ENCODE data around the gene EDNRB. TPM values are rescaled to one million over a fixed set of nuclear protein-coding genes. Genes with fewer than 3 reads are reported as not detected.

The EDNRB gene
- total RNA-seq, 1 experiment from 2014 or later, result 0.22 TPM

GRCh38 chr13:77896536-77896935, 22.1 kb downstream of the EDNRB start:
- no peaks in the 10 kb centered on the region for H3K9me2 ChIP-seq (ENCODE audit: insufficient read depth)
- H3K4me1 ChIP-seq (ENCODE audit: control insufficient read depth in 1 of 2, insufficient read depth in 2 of 2, low read length in 2 of 2), result no peaks in the 10 kb centered on the region
- no peak overlapping the region for H3K4me2 ChIP-seq (ENCODE audit: low read length)
- H2AFZ ChIP-seq (ENCODE audit: low read depth, low read length, poor library complexity, severe bottlenecking), result no peak overlapping the region
- H3K4me3 ChIP-seq (replicated peaks in 1 of 2; ENCODE audit: low read depth in 1 of 2, low read length in 2 of 2), result no peak overlapping the region
- ChIA-PET POLR2A (no interaction called here), CTCF (no interaction called here), RAD21 (ENCODE audit: low non-redundant PET in 1 of 2, low total read pairs in 2 of 2, uncharacterized antibody in 2 of 2, unreplicated experiment in 2 of 2) (no interaction called here)
- H3K36me3 ChIP-seq (ENCODE audit: control insufficient read depth in 1 of 2, insufficient read depth in 2 of 2, low read length in 2 of 2), result no peaks in the 10 kb centered on the region
- no peaks in the 10 kb centered on the region for H3K27me3 ChIP-seq (ENCODE audit: insufficient read depth, low read length)
- H3K9me3 ChIP-seq (ENCODE audit: control insufficient read depth in 1 of 2, insufficient read depth in 1 of 2, low read depth in 1 of 2, low read length in 2 of 2), result peaks cover 0 to 7% of the 10 kb centered on the region in 2 experiments; a peak in 3 of 4 replicates
- DNase-seq (ENCODE audit: low read depth, low spot score), result no peak
- H4K20me1 ChIP-seq (ENCODE audit: insufficient read depth), result no peaks in the 10 kb centered on the region
- H3K9ac ChIP-seq (ENCODE audit: low read length), result no peak overlapping the region
- H3K79me2 ChIP-seq (ENCODE audit: insufficient read depth, low read length), result no peaks in the 10 kb centered on the region
- no peak overlapping the region for H3K27ac ChIP-seq (ENCODE audit: low read depth, low read length)
- BruUV-seq (replicated peaks), result no TSS peak
- ATAC-seq, result no peak
- intact Hi-C loops (cut with micrococcal nuclease), result no loop called here
- TF ChIP-seq YY1 (IDR thresholded peaks at IDR 0.05; ENCODE audit: extremely low read depth, insufficient replicate concordance, low read depth, low read length) (no peak), FOSL1 (IDR thresholded peaks at IDR 0.05; ENCODE audit: low read depth) (no peak), EZH2 (IDR thresholded peaks at IDR 0.05) (no peak), CEBPB (IDR thresholded peaks at IDR 0.05; ENCODE audit: low read depth) (no peak), CTCF (IDR thresholded peaks at IDR 0.05 in 2 of 3, conservative IDR thresholded peaks at IDR 0.05 in 1 of 3; ENCODE audit: borderline replicate concordance in 1 of 3, insufficient read depth in 1 of 3, low read depth in 2 of 3, low read length in 2 of 3) (no peak), SIN3A (IDR thresholded peaks at IDR 0.05; ENCODE audit: low read depth) (no peak), SP1 (IDR thresholded peaks at IDR 0.05; ENCODE audit: low read depth) (no peak), MAX (IDR thresholded peaks at IDR 0.05) (no peak), ELF1 (IDR thresholded peaks at IDR 0.05; ENCODE audit: borderline replicate concordance, low read depth) (no peak), EZH2phosphoT487 (IDR thresholded peaks at IDR 0.05; ENCODE audit: borderline replicate concordance) (no peak), JUND (IDR thresholded peaks at IDR 0.05) (no peak), CBX3 (IDR thresholded peaks at IDR 0.05; ENCODE audit: low read depth) (no peak)

All from HCT116 (cell line).